KMS-11 (cell line): ENCODE measurements around the gene KIT.

Experiments
- H2AFZ ChIP-seq: fragments of 200-600 bp; sonication (generic); 2 replicates; pipeline ENCODE4 v1.6.1; 2016; ENCODE audit warnings: antibody characterized with exemption, mixed run types, low read depth
- H3K27ac ChIP-seq: fragments of 200-600 bp; sonication (generic); 2 replicates; pipeline ENCODE4 v1.6.1; 2016; ENCODE audit warnings: mild to moderate bottlenecking, mixed run types
- H3K27me3 ChIP-seq: fragments of 200-600 bp; sonication (generic); 2 replicates; pipeline ENCODE4 v1.6.1; 2017; ENCODE audit warnings: mild to moderate bottlenecking, low read depth, mixed run types, moderate library complexity; ENCODE audit not compliant: insufficient read depth
- H3K36me3 ChIP-seq: fragments of 200-600 bp; sonication (generic); 2 replicates; pipeline ENCODE4 v1.6.1; 2017; ENCODE audit warnings: mild to moderate bottlenecking, mixed run types; ENCODE audit not compliant: insufficient read depth
- H3K4me1 ChIP-seq: fragments of 200-600 bp; sonication (generic); 2 replicates; pipeline ENCODE4 v1.6.1; 2016; ENCODE audit warnings: mild to moderate bottlenecking, low read depth, mixed run types; ENCODE audit not compliant: poor library complexity, severe bottlenecking
- H3K4me2 ChIP-seq: fragments of 200-600 bp; sonication (generic); 2 replicates; pipeline ENCODE4 v1.7.0; 2016; ENCODE audit warnings: mild to moderate bottlenecking, mixed run types
- H3K4me3 ChIP-seq: fragments of 200-600 bp; sonication (generic); IDR thresholded peaks from 2 replicates; pipeline ENCODE4 v1.6.1; 2017; ENCODE audit warnings: low read depth, low read length, mixed read lengths; ENCODE audit not compliant: insufficient read depth
- H3K79me2 ChIP-seq: fragments of 200-600 bp; sonication (generic); 2 replicates; pipeline ENCODE4 v1.6.1; 2016; ENCODE audit warnings: low read depth, mixed run types; ENCODE audit not compliant: insufficient read depth
- H3K9ac ChIP-seq: fragments of 200-600 bp; sonication (generic); 2 replicates; pipeline ENCODE4 v1.6.1; 2016; ENCODE audit warnings: mild to moderate bottlenecking, mixed run types
- H4K20me1 ChIP-seq: fragments of 200-600 bp; sonication (generic); 2 replicates; pipeline ENCODE4 v1.6.1; 2016; ENCODE audit warnings: mild to moderate bottlenecking, mixed run types; ENCODE audit not compliant: insufficient read depth
- TF ChIP-seq, protein P1 (sequence below): fragments of 200-600 bp; sonication (generic); conservative IDR thresholded peaks from 2 replicates; pipeline ENCODE4 v1.6.1; 2017; ENCODE audit warnings: low read depth, mild to moderate bottlenecking, antibody characterized with exemption, low read length, moderate library complexity, mixed read lengths

The KIT gene

GRCh38 chr4:54712206-54712605 is 54.4 kb downstream of the KIT start:
- no peak overlapping the region for H3K9ac ChIP-seq

DNA sequence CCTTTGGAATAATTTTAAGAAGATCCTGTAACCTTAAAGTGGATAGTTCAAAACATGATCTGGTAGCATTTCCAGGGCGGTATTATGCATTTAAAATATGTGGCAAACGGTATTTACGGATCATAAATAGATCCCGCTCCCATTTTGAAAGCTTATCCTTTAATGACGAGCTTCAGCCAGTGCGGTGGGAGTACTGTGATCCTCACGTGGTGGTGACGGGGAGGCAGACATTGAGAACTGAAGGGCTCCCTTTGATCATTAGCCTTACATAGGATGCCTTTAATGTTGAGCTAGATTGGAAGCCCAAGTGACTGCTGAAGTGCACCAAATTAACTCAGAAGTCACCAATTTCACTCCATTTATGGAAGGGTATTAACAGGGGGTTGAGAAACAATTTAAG is 56.9 kb downstream of the KIT start:
- Histone ChIP-seq H3K27me3 (no peaks in the 10 kb centered on the region), H3K9ac (no peak overlapping the region), H3K36me3 (no peaks in the 10 kb centered on the region), H3K27ac (no peak overlapping the region), H3K4me2 (no peak overlapping the region), H3K4me3 (no peak overlapping the region), H2AFZ (no peak overlapping the region), H3K4me1 (no peaks in the 10 kb centered on the region), H3K79me2 (no peaks in the 10 kb centered on the region), H4K20me1 (no peaks in the 10 kb centered on the region)
- TF ChIP-seq, protein P1, sequence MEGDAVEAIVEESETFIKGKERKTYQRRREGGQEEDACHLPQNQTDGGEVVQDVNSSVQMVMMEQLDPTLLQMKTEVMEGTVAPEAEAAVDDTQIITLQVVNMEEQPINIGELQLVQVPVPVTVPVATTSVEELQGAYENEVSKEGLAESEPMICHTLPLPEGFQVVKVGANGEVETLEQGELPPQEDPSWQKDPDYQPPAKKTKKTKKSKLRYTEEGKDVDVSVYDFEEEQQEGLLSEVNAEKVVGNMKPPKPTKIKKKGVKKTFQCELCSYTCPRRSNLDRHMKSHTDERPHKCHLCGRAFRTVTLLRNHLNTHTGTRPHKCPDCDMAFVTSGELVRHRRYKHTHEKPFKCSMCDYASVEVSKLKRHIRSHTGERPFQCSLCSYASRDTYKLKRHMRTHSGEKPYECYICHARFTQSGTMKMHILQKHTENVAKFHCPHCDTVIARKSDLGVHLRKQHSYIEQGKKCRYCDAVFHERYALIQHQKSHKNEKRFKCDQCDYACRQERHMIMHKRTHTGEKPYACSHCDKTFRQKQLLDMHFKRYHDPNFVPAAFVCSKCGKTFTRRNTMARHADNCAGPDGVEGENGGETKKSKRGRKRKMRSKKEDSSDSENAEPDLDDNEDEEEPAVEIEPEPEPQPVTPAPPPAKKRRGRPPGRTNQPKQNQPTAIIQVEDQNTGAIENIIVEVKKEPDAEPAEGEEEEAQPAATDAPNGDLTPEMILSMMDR: no peak

More at GRCh38 chr4:54712206-54712605, 54.4 kb downstream of the KIT start:
- H3K27me3 ChIP-seq: no peaks in the 10 kb centered on the region
- no peak overlapping the region for H3K27ac ChIP-seq
- no peak overlapping the region for H2AFZ ChIP-seq
- H3K4me1 ChIP-seq: no peaks in the 10 kb centered on the region
- H3K79me2 ChIP-seq: no peaks in the 10 kb centered on the region
- no peaks in the 10 kb centered on the region for H3K36me3 ChIP-seq
- TF ChIP-seq, protein P1: no peak
- H3K4me2 ChIP-seq: no peak overlapping the region
- no peaks in the 10 kb centered on the region for H4K20me1 ChIP-seq
- H3K4me3 ChIP-seq: no peak overlapping the region

DNA sequence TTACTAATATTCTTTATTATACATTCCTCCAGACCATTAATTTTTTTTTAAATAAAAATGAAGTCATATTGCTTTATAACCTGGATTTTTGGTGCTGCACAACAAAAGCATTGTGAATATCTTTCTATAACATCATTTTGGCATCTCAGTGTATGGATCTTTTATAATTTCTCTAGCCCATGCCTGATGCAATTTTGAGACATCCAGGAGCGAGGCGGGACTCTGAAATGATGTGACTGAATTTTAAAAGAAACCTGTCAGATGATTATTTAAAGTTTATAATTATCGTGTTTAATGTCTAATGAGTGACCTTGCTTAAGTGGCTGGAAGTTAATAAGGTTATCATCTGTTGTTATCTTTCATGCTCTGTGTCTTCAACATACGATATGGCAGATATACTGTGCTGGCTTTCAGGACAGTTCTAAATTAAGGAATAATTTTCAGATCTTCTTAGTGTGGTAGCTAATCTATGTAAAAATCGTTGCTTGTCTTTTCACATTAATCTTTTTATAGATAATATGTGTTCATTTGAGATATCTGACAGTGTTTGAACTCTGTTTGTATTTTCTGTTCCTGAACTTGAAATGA is 58.8 kb downstream of the KIT start:
- Histone ChIP-seq H3K4me2 (no peak overlapping the region), H3K79me2 (no peaks in the 10 kb centered on the region), H3K4me3 (no peak overlapping the region), H3K9ac (no peak overlapping the region), H3K36me3 (no peaks in the 10 kb centered on the region), H2AFZ (no peak overlapping the region), H4K20me1 (no peaks in the 10 kb centered on the region), H3K27me3 (no peaks in the 10 kb centered on the region), H3K27ac (no peak overlapping the region), H3K4me1 (no peaks in the 10 kb centered on the region)
- TF ChIP-seq, protein P1: no peak

DNA sequence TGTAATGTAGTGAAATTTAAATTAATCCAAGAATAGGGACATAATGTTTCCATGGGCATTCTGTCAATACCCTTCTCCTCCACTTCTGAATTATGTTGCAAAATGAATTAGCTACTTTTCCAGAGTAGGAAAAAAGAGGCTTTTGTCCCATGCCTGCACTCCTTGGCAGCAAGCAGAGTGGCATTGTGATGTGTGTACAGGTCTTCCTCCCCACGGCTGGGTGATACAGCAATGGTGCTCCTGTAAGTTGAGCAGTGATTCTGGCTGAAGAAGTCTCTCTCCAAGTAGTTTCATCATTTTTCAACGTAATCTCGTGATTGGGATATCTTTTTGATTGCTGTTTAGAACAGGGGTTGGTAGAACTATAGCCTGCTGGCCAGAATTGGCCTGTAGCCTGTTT is 59.9 kb downstream of the KIT start:
- Histone ChIP-seq H2AFZ (no peak overlapping the region), H3K4me1 (no peaks in the 10 kb centered on the region)
- TF ChIP-seq, protein P1: no peak

More for the DNA sequence above, 59.9 kb downstream of the KIT start:
- H3K4me3 ChIP-seq: no peak overlapping the region
- no peak overlapping the region for H3K4me2 ChIP-seq
- no peak overlapping the region for H3K9ac ChIP-seq
- H3K79me2 ChIP-seq: no peaks in the 10 kb centered on the region
- no peaks in the 10 kb centered on the region for H3K36me3 ChIP-seq
- no peaks in the 10 kb centered on the region for H4K20me1 ChIP-seq
- H3K27ac ChIP-seq: no peak overlapping the region
- H3K27me3 ChIP-seq: no peaks in the 10 kb centered on the region
